Measurements from ENCODE around the gene HJV. TPM values are rescaled to one million over a fixed set of nuclear protein-coding genes. Genes with fewer than 3 reads are reported as not detected.

HJV gene
- total RNA-seq, 1 donor from 2014 or later = not detected

DNA sequence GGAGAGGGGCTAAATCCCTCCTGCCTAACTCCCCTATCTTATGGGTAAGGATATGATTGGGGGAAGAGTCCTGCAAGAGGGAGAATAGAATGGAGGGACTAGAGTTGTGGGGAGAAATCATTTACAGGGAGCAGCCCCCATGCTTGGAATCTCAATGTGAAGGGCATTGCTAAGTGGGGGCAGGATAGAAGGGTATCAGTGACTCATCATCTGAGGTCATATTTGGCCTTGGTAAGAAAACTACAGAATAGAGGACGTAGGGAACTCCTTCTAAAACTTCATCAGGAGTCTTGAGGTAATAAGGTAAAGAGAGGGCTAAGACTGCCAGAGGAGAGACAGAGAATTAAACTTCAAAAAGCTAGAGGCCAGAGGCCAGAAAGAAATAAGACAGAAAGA is 487 bp downstream of the HJV start:
- DNase-seq = no peak

DNA sequence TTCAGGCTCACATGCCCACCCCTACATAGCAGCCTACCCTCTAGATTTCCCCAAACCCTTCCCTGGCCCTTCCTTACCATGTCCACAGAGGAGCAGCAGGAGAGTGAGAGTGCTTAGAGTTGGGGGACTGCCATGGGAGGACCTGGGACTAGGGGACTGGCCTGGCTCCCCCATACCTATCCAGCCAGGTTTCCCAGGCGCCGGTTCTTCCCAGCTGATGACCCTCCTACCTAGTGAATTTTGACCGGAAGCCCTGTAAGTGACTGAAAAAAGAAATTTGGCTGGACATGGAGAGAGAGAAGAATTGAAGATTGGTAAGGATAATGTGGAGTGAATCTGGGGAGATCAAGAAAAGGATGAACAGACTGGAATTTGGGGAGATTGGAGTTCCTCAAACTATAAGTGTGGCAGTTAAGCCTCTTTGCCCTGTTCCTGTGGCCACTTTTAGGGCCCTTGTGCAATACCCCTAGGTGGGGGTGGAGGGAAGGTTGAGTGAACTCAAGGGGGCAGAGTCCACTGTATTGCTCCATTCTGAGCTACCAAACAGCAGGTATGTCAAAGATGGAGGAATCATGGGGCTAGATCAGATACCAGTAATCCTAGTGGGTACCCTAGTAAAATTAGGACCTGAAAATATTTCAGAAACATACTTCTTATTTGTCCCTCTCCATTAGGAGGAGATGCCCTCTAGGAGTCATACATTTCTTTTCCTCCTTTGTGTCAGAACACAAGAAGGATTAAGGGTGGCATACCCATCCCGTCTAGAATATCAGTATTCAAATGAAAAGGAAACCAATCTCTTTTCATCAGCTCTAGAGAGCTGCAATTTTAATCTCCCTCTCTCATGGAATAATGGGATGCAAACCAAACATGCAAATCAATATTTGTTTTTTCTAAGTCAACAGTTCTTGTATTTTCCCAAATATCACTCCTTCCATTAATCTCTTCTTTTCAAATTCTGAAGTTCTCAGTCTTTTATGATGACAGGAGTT is 1.2 kb downstream of the HJV start:
- DNase-seq = no peak

DNA sequence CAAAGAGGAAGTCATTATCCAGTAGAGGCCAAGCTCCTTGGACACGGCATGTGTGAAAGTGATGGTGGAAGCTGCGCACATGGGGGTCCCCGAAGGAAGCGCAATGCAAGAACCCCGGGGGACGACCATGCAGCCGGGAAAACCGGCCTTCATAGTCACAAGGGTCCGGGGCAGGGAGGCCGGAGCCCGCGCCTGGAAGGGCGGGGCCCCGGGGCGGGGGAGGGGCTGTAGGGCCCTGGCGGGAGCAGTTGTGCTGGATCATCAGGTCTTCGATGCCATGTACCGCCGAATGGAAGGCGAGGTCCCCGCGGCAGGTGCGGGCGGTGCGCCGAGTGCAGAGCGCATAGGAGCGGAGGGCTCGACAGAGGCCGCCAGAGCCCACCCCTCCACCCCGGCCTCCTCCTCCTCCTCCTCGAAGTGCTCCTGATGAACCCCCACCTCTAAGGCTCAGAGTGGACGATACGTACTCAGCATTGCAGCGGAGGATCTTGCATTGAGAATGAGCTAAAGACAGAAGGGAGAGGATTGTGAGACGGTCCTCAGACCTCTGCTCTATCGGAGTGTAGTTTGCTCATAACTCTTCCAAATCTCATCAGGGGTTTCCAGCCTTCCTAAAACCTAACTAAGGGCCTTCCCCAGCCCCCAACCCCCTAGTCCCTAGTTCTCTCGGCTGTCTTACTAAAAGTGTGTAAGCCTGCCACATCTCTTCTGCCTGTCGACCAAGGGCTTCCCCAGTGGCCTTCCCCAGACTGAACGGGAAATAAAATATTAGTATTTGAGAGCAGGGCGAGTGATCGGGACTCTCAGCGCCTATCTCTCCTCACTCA is 2.1 kb downstream of the HJV start:
- DNase-seq = no peak

DNA sequence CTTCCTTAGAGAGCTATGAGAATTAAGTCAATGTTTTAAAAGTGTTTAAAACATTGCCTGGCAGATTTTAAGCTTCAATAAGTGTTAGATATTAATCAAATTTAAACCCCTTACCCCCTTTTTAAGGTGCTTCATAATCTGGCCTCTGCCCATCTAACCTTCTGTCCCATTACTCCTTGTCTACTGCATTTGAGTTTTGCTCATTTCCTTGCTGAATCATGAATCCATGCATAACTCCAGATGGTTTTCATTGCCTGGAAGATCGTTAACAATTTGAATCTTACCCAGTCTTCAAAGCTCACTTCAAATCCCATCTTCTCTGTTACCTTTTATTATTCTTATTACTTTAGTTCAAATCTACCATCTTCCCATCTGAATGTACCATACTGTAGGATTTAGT is 4.6 kb downstream of the HJV start:
- DNase-seq = no peak

DNA sequence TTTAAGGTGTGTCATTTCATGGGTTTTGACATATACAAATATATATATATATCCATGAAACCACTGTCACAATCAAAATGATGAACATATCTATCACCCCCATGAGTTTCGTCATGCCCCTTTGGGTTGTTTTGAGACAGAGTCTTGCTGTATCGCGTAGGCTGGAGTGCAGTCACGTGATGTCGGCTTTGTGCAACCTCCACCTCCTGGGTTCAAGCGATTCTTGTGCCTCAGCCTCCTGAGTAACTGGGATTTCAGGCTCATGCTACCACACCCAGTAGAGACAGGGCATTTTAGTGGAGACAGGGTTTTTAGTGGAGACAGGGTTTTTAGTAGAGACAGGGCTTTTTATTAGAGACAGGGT is 8.0 kb downstream of the HJV start:
- DNase-seq = no peak

DNA sequence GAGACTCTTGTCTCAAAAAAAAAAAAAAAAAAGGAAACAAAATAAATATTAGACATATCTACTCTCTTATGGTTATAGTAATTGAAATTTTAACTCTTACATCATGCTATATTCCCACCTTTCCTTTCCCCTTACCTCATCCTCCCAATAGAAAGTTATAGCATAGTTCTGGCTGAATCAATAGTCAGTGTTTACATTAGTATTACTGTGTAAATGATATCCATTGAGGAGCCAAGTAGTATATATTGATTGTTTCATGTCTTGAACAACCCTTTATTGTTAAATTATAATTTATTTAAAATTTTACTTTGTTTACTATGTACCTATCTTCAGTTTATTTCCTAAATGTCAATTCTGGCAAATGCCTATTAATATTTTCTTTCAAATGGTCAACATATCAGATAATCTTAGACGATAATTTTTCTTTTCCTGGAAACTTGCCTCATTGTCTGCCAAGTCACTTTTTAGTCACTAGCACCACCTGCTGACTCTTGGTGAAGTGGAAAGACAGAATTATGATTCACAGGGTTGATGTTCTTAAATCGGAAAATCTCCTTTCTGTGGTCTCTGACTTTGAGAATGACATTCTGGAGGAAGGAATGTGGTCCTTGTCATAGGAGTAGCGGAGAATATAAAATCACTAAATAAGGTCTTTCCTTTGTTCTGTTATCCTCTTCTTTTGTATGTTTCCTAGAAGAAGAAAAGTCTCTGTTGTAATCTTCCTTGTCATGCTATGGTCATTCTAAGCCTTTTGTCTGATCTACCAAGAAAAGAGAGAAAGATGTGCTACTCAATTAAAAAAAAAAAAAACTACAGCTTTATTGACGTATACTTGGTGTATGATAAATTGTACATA is 8.6 kb downstream of the HJV start:
- DNase-seq = peak; percentile 90

DNA sequence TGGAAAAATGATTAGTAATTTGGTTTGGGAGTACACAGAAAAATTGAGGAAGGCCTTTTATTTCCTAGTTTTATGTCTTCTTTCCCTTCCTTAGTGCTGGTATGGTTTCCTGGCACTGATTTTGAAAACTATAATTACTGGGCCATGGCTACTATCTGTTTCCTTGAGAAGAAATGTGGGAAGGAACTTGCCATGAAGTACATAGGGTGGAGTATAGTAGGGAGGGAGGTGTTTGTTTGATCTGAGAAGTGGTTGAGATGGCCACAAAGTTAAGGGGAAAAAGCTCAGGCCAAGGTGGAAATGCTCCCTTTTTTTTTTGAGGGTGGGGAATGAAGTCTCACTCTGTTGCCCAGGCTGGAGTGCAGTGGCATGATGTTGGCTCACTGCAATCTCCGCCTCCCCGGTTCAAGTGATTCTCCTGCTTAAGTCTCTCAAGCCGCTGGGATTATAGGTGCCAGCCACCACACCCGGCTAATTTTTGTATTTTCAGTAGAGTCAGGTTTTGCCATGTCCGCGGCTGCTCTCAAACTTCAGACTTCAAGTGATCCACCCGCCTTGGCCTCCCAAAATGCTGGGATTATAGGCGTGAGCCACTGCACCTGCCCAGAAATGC is 11.3 kb downstream of the HJV start:
- DNase-seq = peak; percentile 20

DNA sequence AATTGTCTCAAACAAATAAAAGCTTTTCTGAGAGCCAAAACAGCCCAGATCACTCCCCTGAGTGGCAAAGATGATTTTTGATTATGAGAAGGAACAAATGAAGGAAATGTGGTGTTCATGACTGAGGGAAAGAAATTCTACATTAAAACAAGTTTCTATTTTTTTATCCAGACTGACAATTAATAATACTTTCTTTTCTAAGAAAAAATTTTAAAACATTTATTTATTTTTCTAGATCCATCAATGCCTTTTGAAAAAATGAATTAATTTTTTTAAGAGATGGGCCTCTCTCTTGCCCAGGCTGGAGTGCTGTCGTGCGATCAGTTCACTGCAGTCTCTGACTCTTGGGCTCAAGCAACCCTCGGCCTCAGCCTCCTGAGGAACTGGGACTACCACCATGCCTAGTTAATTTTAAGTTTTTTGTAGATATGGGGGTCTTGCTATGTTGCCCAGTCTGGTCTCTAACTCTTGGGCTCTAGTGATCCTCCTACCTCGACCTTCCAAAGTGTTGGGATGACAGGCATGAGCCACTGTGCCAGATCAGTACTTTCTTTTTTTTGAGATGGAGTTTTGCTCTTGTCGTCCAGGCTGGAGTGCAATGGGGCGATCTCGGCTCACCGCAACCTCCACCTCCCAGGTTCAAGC is 13.9 kb downstream of the HJV start:
- no peak for DNase-seq

DNA sequence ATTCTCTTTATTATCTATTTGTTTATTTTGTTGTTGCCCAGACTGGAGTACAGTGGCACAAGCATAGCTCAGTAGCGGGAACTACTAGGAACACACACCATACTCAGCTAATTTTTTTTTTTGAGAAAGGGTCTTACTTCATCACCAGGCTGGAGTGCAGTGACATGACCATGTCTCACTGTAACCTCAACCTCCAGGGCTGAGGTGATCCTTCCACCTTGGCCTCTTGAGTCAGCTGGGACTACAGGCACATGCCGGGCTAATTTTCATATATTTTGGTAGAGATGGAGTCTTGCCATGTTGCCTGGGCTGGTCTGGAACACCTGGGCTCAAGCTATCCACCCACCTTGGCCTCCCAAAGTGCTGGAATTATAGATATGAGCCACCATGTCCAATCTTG is 19.8 kb downstream of the HJV start:
- no peak for DNase-seq

DNA sequence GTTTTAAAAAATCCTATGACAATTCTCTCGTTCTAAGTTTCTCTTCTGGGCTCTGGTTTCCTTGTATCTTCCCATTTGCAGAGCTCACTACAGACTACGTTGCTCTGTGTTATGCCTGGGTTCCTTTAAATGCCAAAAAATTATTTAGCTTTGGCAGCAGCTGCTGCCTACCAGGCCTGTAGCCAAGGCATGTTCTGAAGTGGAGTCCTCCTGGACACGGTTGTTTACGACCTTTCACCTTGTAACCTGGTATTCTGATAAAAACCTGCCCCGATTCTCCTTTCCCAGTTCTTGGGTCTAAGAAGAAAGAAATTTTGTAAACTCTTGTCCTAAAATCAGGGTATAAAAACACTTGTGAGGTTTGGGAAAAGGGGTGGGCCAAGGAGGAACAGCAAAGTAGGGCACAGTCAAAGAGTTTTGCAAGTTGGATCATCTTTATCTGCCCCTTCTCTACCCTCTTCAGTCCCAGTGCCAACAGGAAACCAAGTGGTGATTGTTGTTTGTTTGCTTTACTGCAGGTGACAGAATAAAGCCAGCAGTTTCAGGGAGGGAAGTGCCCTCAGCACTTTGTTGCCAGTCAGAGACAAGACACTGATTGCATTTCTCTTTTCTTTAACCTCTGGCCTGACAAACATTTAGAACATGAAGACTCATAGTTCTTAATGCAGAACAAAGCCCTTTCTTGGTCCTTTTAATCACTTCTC is 22.1 kb downstream of the HJV start:
- no peak for DNase-seq

DNA sequence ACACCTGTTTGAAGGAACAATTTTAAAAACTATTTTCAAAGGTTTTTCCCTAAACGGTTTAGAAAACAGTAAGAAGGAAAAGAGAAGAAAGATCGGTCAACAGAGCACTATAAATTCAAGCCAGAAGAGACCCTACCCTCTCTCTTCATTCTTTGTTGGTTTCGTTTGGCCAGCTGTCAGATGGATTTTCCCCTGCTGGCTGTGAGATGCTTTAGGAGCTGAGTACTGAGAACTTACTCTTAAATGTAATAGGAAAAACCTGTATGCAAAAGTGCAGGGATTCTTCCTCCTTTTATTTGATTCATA is 23.9 kb downstream of the HJV start:
- DNase-seq = no peak

DNA sequence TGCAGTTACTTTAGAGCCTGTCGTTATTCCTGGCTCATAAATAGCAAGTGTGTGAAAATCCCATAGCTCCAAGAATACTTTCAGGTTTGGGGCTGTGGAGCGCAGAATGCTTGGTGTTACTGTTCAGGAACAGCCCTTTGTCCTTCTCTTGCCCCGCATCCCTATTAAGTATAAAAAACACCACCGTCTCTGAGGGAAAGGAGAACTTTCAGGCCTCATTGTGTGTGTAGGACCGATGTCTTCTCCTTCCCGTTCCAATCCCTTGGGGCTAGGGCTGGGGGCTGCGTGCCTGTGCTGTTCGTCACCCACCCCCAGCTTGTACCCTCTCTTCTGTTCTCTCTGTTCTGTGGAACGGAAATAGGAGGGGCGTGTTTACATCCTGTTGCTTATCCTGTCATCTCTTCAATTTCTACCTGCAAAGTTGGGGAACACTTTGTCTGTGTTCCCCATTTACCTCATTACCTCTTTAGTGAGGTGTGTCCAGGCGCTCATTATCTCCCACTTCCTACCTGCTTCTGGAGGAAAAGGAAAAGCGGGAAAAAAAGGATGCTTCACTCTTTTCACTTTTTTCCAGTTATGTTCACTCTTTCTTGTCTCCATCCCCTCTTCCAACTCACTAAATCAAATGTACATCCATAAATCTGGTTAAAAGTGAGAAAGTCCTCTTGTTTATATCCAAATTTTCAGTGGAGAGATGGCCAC is 24.4 kb downstream of the HJV start:
- no peak for DNase-seq

DNA sequence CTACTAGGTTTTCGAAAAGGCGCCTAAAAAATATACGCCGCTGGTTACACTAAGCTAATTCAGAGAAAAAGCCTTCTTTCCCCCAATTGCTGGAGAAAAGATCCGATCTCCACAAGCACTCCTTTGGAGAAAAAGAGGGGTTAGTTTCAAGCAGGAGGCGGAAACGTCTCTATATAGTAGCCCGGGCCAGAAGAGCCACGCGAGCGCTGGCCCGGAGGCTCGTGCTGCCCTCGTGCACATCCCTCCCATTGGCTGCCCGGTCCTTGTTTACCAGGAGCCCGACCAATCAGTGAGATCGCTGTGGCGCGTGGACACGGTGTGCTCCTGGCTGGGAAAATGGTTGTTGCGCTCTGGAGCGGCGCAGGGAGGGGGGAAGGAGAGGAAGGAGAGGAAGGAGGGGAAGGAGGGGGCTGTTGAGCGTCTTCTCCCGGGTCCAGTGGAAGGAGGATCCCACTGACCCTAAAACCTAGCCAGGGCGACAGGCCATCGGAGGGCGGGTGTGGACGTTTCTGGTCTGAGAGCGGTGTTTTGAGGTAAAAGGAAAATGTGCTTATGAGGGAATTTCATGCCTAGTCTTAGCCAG is 25.0 kb downstream of the HJV start, which contains the start of gene TXNIP:
Gene TXNIP, minus strand, starts transcription at position 147 of the 583 bp plus-strand sequence. CDS start 313 bp downstream, outside the sequence.
- peak; percentile 98 for DNase-seq

DNA sequence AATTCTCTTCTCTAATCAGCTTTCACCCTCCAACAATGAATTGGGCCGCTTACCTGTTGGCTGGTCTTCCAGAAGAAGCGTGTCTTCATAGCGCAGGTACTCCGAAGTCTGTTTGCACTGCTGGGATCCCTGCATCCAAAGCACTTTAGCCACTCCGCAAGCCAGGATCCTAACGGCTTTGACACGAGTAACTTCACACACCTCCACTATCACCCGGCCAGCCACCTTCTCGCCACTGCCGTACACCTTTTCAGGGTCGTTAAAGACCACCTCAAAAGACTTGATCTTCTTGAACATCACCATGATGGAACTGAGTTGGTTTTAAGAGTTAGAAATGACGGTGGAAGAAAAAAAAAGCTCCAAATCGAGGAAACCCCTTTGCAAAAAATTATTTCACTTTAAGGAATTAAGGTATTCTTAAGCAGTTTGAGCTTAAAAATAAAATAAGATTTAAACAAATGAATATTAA is 25.5 kb downstream of the HJV start:
- no peak for DNase-seq

DNA sequence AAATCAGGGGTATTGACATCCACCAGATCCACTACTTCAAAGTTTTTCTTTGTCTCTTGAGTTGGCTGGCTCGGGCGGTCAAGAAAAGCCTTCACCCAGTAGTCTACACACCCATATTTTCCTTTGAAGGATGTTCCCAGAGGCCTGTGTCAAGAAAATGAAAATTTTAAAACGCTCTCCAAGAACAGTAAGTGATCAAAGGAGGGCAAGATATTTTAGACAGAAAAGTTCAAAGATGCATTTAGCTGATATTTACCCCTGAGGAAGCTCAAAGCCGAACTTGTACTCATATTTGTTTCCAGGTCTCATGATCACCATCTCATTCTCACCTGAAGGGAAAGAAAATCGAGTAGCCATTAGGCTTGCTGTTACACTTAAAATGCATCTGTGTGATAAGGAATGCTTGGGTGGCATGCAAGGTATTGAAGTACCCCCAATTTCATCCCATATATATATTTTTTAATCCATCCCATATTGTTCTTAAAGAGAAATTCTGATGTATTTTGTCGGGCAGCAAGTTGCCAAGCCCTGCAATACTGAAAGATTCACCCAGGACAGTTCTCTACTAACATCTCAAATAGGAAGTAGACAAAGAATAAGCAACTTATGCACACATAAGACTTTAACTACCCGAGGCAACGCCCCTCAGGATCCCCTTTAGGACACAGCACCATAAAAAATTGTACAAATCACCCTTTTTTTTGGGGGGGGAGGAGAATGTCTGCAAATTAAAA is 26.2 kb downstream of the HJV start:
- DNase-seq = no peak

DNA sequence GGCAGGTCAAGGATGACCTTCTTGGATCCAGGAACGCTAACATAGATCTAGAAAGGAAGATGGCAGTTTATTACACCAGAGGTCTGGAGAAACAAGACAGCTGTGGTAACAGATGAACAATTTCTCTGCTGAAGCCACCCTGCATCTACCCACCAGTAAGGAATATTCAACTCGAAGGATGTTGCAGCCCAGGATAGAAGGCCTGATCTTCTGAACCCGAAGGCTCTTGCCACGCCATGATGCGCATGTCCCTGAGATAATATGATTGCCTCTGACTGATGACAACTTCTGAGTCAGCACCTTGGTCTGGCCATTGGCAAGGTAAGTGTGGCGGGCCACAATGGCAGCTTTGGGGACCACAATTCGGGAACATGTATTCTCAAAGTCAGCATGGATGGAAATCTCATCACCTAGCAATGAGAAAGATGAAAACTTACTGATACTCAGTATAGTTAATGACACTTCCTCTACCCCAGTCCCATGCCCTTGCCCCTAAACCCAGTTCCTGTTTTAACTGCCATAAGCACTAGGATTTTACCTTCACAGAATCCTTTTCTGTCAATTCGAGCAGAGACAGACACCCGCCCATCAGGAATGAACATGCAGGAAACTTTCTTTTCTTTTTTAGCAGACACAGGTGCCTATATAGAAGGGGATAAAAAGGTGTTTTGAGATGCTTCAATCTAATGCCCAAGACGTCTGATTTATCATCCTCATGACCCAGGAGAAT is 27.0 kb downstream of the HJV start:
- DNase-seq = no peak

DNA sequence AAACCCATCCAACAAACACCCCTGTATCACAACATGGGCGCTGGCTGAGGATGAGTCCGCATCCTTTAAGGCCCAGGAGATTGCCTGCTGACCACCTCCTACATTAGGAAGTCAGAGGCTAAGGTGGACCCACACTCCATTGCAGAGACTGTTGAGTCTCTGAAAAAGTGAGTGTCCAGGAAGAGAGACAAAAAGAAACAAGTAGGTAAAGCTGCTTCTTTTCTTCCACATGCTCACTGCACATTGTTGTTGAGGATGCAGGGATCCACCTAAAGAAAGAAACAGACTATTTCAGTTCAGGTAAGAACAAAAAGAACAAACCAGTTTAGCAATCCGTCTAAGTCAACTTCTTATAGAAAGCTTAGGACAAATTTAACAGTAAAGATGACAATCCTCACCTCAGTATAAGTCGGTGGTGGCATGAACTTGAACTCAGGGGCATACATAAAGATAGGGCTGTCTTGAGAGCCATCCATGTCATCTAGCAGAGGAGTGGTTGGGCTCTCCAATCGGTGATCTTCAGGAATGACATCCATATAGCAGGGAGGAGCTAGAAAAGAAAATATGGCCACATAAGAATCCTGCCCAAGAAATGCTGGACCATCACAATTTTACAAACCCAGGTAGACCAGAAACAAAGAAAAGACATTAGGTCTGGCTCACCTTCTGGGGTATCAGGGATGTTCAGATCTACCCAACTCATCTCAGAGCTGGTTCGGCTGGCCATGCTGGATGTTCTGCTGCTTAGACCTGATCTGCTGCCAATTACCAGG is 27.7 kb downstream of the HJV start:
- DNase-seq = no peak
